ENCODE results near the gene RIN3.

RIN3 gene

DNA sequence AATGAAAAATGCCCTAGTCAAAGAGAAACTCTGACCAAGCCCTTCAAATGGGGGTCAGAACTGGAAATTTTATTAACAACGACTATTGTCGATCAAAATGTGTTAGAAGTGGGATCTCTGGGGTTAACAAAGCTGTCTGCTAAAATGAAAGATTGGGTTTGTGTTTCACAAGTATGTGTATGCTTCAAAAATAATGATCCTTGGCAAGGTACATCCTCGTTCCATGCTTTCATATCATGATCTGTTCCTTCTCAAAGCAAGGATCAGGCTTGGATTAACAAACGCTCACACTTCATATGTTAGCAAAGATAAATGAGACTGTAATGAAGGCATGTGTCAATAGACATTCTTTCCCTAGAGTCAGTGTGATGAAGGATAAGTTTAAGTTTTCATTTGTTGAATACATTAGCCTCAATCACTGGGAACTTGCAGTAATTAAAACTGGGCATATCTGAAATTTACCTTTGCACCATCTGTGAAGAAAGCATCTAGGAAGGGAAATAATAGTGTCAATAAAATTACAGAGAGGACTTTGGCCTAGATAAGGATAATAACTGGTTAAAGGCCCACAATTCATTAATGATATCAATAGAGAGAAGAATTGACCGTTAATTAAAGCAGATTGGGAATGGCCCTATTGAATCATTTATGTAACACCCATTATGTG is 91.8 kb downstream of the RIN3 start:
- DNase-seq: no peak

DNA sequence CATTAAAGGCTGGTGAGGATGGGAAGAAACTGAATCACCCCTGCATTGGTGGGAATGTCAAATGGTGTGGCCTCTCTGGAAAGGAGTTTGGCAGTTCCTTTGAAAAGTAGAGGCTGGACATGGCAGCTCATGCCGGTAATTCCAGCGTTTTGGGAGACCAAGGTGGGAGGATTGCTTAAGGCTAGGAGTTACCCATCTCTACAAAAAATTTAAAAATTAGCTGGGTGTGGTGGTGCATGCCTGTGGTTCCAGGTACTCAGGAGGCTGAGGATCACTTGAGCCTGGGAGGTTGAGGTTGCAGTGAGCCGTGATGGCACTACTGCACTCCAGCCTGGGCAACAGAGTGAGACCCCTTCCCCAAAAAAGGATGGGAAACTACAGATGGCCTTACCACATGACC is 93.7 kb downstream of the RIN3 start:
- no peak for DNase-seq

DNA sequence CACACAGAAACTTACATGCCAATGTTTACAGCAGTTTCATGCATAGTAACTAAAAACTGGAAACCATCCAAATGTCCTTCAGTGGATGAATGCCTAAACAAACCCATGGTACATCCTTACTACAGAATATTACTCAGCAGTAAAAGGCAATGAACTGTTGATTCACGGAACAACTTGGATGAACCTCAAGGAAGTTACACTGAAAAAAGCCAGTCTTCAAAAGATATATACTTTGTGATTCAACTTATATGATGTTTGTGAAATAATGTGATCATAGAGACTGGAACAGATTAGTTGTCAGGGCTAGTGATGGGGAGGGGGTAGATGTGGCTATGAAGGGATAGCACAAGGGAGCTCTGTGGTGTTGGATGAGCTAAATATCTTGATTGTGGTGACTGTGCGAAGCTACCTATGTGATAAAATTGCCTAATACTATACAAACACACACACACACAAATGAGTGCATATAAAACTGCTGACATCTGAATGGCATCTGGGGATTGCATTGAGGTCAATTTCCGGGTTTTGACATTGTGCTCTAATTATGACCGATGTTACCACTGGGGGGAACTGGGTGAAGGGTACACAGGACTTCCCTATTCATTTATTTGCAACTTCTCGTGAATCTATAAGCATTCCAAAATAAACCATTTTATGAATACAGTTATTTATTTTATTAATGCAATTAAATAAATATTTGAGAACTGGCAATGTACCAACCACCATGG is 94.3 kb downstream of the RIN3 start:
- peak; percentile 87 for DNase-seq

GRCh38 chr14:92609955-92610354 is 96.4 kb downstream of the RIN3 start:
- no peak for DNase-seq

GRCh38 chr14:92610849-92611271 is 97.3 kb downstream of the RIN3 start:
- DNase-seq: no peak

DNA sequence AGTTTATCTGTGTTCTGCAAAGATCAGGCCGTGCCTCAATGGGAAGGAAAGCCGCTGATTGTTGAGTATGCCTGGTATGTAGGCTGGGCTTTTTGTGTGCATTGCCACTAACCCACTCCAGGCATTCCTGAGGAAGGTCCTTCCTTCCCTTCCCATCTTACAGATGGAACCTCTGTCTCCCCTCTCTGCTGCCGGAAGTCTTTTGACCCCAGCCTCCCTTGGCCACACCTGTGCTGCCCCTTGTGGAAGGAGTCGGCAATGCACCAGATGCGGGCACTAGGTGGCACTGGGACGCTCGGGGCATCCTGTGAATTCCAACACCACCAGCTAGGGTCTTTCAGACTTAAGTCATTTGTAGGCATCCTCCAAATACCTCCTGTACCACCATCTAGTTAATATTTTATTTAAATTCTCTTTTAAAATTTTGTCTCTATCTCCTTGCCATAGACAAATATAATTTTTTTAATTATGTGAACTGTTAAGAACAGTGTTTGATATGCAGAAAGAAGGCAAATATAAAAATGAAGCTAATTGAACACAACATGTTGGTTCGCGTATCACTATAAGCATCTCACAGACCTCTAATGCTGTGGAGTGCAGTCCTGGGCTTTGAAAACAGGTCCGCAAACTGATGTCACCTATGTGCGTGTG is 99.6 kb downstream of the RIN3 start:
- DNase-seq: peak; percentile 29

DNA sequence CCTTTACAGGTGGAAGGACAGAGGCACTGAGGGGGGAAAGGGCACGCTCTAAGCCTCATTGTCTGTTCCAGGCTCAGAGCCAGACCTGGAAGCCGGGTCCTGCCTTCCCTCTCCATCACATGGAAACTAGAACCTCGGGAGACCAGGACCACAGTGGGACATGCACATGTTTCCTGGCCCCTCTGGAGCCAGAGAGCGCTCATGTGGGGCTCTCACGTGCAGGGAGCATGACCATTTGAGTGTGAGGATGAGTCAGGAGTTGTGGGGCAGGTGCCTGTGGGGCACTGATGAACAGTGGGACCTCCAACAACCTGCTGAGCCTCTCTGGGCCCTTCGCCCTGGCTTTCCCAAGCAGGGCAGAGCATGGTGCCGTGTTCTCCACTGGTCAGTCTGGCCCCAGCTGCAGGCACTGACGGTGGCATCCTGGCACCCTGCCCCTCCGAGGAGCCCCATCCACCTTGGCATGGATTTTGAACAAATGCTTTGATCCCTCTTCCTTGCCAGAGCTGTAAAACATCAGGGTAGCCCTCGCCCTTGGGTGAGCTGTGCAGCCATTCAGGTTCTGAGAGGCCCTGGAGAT is 100.2 kb downstream of the RIN3 start:
- DNase-seq: no peak

GRCh38 chr14:92615451-92615850 is 101.9 kb downstream of the RIN3 start:
- no peak for DNase-seq

DNA sequence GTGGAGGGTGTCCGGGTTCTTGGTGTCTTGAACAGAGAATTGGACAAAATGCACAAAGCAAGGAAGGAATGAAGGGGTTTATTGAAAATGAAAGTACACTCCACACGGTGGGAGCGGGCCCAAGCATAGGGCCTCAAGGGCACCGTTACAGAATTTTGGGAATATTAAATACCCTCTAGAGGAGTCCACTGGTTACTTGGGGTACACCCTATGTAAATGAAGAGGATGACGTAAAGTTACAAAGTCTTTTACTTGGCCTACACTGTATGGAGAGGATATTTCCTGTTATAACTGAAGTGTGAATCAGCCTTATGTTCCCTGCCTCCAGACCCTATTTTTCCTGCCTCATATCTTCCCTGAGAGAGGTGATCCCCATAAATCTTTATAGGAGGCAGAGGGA is 102.6 kb downstream of the RIN3 start:
- no peak for DNase-seq

DNA sequence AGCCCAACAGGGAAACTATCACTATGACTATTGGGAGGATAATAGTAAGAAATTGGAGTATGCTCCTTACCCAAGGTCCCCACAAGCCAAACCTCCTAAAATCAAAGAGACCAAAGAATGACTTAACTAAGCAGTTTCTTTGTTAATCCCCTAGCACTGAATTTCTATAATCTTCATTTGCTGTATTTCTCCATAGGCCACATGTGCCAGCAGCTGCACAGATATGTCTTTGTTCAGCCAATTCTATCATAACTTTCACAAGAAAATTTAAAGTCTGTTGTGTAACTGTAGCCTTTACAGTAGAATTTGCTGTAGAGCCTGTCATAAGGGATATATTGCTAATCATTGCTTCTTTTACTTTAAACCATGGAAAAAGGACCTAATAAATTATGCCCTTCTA is 104.0 kb downstream of the RIN3 start:
- no peak for DNase-seq

GRCh38 chr14:92619671-92620456 is 106.3 kb downstream of the RIN3 start:
- DNase-seq: no peak

DNA sequence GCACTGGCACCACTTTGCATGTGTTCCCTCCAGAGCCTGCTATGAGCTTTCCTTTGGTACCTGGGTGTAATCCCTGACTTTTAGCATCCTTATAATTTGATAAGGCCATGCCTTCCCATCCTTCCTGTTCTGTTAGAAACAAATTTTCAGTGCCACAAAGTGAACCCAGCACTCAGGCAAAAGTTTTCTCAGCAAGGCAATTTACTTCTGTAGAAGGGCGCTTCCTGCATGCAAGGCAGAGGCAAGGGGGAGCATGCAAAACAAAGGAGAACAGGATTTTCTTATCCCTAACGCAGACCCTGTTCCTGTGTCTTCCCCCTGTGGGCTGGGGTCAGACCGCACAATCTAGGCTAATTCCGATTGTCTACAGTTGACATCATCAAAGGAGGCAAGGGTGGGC is 108.7 kb downstream of the RIN3 start:
- DNase-seq: no peak

- DNase-seq: no peak
These were observed 111.2 kb downstream of the RIN3 start for GRCh38 chr14:92624764-92625163.

GRCh38 chr14:92625213-92625612 is 111.6 kb downstream of the RIN3 start:
- peak; percentile 98 for DNase-seq

DNA sequence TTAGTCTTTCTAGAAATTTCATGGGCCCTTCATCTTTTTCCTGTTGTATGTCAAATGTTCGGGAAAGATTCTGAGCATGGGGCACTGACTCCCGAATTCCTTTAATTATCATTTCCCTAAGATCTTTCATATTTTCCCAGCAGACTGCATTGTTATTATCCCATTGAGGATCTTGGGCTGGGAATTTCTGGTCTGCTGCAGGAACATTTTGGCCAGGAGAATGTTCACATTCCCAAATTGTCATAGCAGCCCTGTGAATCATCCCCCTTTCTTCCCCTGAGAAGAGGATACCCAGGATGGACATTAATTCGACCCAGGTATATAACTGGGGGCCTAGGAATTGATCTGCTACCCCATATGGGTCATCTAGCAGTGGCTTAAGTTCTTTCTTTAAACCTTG is 112.5 kb downstream of the RIN3 start:
- peak; percentile 56 for DNase-seq

- no peak for DNase-seq
These were observed 114.2 kb downstream of the RIN3 start for GRCh38 chr14:92627707-92628215.

DNA sequence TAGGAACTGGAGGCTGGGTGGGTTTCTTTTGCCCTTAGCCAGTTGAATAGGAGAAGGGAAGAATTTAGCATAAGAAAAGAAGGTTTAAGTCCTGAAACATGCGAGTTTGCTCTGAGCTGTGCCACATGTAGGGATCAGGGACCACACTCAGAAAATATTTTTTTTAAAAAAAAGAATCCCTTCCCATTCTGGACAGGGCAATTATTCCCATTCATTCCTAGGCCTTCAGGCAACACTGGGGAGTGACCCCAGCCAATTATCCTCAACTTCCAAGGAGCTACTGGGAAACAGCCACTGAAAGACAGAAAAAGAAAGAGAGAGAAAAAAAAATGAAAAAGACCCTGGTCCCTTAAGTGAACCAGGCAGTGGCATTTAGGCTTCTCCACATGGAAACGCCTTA is 115.1 kb downstream of the RIN3 start:
- no peak for DNase-seq

GRCh38 chr14:92630367-92630766 is 116.8 kb downstream of the RIN3 start:
- no peak for DNase-seq

GRCh38 chr14:92631098-92631497 is 117.5 kb downstream of the RIN3 start:
- no peak for DNase-seq

DNA sequence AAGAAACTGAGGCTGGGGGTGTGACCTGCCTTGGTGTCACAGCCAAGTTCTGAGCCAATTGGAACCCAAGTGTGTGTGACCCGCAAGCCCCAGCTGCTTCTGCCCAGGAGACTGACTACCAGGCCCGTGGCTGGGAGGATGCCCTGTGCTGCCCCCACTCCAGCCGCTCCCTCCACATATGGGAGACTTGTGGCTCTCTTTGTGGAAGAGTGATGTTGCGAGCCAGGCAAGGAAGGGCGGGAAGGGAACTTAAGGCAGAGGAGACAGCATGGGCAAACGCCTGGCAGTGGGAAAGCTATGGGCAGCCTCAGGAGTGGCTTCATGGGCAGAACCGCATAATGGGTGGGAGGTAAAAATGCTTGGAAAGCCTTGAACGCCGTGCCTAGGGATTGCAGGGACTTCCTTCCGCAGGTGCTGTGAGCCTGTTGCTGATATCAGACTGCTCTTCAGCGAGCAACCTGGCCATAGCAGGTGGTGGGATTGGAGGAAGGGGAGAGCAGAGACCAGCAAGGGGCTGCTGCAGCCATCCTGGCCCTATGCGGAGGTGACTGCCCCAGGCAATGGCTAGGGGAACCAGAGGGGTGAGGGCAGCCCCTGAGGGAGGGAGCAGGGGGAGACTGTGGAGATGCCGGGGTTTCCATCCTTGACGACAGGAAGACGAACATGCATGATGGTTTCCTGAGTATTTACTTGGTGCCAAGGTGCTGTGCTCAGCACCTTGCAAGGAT is 119.1 kb downstream of the RIN3 start:
- no peak for DNase-seq

GRCh38 chr14:92633274-92633616 is 119.7 kb downstream of the RIN3 start:
- DNase-seq: no peak

GRCh38 chr14:92633724-92634123 is 120.1 kb downstream of the RIN3 start:
- peak; percentile 54 for DNase-seq
